Measurements from ENCODE around the gene SEC11C.
"Not testable (repeated sequence)": the region's sequence is repeated elsewhere in the genome, so short reads cannot be mapped to it uniquely, and the experiment has no call there.

Gene SEC11C

GRCh38 chr18:59139615-59140301 lies at the start of gene SEC11C:
TSS of gene SEC11C (plus strand) at chr18:59139884. CDS start at chr18:59139949, 65 bp downstream.
- FAIRE-seq: no peak

- FAIRE-seq: no peak
Observed at GRCh38 chr18:59090966-59091603, 48.6 kb upstream of the SEC11C start.

GRCh38 chr18:59093668-59094067 lies 46.0 kb upstream of the SEC11C start:
- FAIRE-seq: no peak

- no peak for FAIRE-seq
Observed at GRCh38 chr18:59094569-59094968, 45.1 kb upstream of the SEC11C start.

- no peak for FAIRE-seq
Observed at GRCh38 chr18:59096098-59096789, 43.4 kb upstream of the SEC11C start.

- no peak for FAIRE-seq
Observed at GRCh38 chr18:59101830-59102414, 37.8 kb upstream of the SEC11C start.

GRCh38 chr18:59109375-59109774 lies 30.3 kb upstream of the SEC11C start:
- FAIRE-seq: no peak

GRCh38 chr18:59114160-59114559 lies 25.5 kb upstream of the SEC11C start:
- no peak for FAIRE-seq

GRCh38 chr18:59123588-59124369 lies 15.9 kb upstream of the SEC11C start:
- FAIRE-seq: no peak

- FAIRE-seq: no peak
Observed at GRCh38 chr18:59124370-59124704, 15.3 kb upstream of the SEC11C start.

- FAIRE-seq: no peak
Observed at GRCh38 chr18:59127047-59127446, 12.6 kb upstream of the SEC11C start.

- no peak for FAIRE-seq
Observed at GRCh38 chr18:59129951-59130703, 9.6 kb upstream of the SEC11C start.

- FAIRE-seq: no peak
Observed at GRCh38 chr18:59132810-59133465, 6.7 kb upstream of the SEC11C start.

GRCh38 chr18:59139291-59139614 lies 431 bp upstream of the SEC11C start:
- FAIRE-seq: no peak

- no peak for FAIRE-seq
Observed at GRCh38 chr18:59140302-59140885, 710 bp downstream of the SEC11C start.

- FAIRE-seq: no peak
Observed at GRCh38 chr18:59141294-59142068, 1.8 kb downstream of the SEC11C start.

GRCh38 chr18:59142274-59142673 lies 2.6 kb downstream of the SEC11C start:
- FAIRE-seq: no peak

- not testable (repeated sequence) for FAIRE-seq
Observed at GRCh38 chr18:59142800-59143416, 3.2 kb downstream of the SEC11C start.

GRCh38 chr18:59143441-59143840 lies 3.8 kb downstream of the SEC11C start:
- FAIRE-seq: no peak

GRCh38 chr18:59144483-59144882 lies 4.8 kb downstream of the SEC11C start:
- no peak for FAIRE-seq

Measured in endometrium (tissue), 2 donors.